Lung microvascular endothelial cell (primary cell): ENCODE data around the gene KRTAP5-4. TPM values are rescaled to one million over a fixed set of nuclear protein-coding genes. Genes with fewer than 3 reads are reported as not detected.
"Not testable (repeated sequence)": the region's sequence is repeated elsewhere in the genome, so short reads cannot be mapped to it uniquely, and the experiment has no call there.

Experiments
- DNase-seq, 2 donors: peaks; one replicate each; pipeline versions ENCODE4 v3.0.0 to v3.0.0-alpha.2; 2010; ENCODE audit warnings: low read depth in 2 of 2
- total RNA-seq: library from RNA; depleted of rRNA; stranded (reverse); fragments of >200 nt; gene quantifications from 2 replicates; pipeline ENCODE4 v1.2.1, GENCODE V29; 2014

Gene KRTAP5-4
- total RNA-seq, 1 donor from 2014 or later: not detected

- DNase-seq: peak in 1 of 2 donors; percentile 45
Measured at GRCh38 chr11:1653541-1654387, 31.8 kb upstream of the KRTAP5-4 start.

GRCh38 chr11:1652771-1653540 lies 31.0 kb upstream of the KRTAP5-4 start:
- DNase-seq: peak; percentile 43 to 84

- DNase-seq: no peak
Measured at GRCh38 chr11:1652442-1652770, 30.5 kb upstream of the KRTAP5-4 start.

- DNase-seq: no peak
Measured at GRCh38 chr11:1652026-1652425, 30.1 kb upstream of the KRTAP5-4 start.

- no peak for DNase-seq
Measured at GRCh38 chr11:1651411-1651980, 29.6 kb upstream of the KRTAP5-4 start.

- DNase-seq: no peak
Measured at GRCh38 chr11:1650918-1651262, 29.0 kb upstream of the KRTAP5-4 start.

GRCh38 chr11:1650034-1650917 lies 28.3 kb upstream of the KRTAP5-4 start:
- no peak for DNase-seq

- no peak for DNase-seq
Measured at GRCh38 chr11:1648653-1649420, 26.9 kb upstream of the KRTAP5-4 start.

- no peak for DNase-seq
Measured at GRCh38 chr11:1647901-1648652, 26.1 kb upstream of the KRTAP5-4 start.

- not testable (repeated sequence) for DNase-seq
Measured at GRCh38 chr11:1646540-1646939, 24.6 kb upstream of the KRTAP5-4 start.

- DNase-seq: no peak
Measured at GRCh38 chr11:1645357-1645821, 23.5 kb upstream of the KRTAP5-4 start.

GRCh38 chr11:1644601-1645356 lies 22.8 kb upstream of the KRTAP5-4 start:
- no peak for DNase-seq

GRCh38 chr11:1643146-1643690 lies 21.3 kb upstream of the KRTAP5-4 start:
- DNase-seq: no peak

- DNase-seq: no peak
Measured at GRCh38 chr11:1642288-1643145, 20.6 kb upstream of the KRTAP5-4 start.

- DNase-seq: no peak
Measured at GRCh38 chr11:1641096-1641495, 19.2 kb upstream of the KRTAP5-4 start.

GRCh38 chr11:1640076-1640946 lies 18.4 kb upstream of the KRTAP5-4 start:
- DNase-seq: peak; percentile 25 to 43

GRCh38 chr11:1639666-1640065 lies 17.7 kb upstream of the KRTAP5-4 start:
- no peak for DNase-seq
